ENCODE data around the gene ADAMTS16.

GRCh38 chr5:5246736-5247135 lies 106.6 kb downstream of the ADAMTS16 start:
- no peak for TF ChIP-seq POLR2AphosphoS5 (IDR thresholded peaks at IDR 0.05; ENCODE audit: low read depth, low read length)
- no peak for TF ChIP-seq POLR2A (IDR thresholded peaks at IDR 0.05; ENCODE audit: low read depth, low read length)
